ENCODE results near the gene PSMA5.
"Not testable (repeated sequence)": the region's sequence is repeated elsewhere in the genome, so short reads cannot be mapped to it uniquely, and the experiment has no call there.

Gene PSMA5

DNA sequence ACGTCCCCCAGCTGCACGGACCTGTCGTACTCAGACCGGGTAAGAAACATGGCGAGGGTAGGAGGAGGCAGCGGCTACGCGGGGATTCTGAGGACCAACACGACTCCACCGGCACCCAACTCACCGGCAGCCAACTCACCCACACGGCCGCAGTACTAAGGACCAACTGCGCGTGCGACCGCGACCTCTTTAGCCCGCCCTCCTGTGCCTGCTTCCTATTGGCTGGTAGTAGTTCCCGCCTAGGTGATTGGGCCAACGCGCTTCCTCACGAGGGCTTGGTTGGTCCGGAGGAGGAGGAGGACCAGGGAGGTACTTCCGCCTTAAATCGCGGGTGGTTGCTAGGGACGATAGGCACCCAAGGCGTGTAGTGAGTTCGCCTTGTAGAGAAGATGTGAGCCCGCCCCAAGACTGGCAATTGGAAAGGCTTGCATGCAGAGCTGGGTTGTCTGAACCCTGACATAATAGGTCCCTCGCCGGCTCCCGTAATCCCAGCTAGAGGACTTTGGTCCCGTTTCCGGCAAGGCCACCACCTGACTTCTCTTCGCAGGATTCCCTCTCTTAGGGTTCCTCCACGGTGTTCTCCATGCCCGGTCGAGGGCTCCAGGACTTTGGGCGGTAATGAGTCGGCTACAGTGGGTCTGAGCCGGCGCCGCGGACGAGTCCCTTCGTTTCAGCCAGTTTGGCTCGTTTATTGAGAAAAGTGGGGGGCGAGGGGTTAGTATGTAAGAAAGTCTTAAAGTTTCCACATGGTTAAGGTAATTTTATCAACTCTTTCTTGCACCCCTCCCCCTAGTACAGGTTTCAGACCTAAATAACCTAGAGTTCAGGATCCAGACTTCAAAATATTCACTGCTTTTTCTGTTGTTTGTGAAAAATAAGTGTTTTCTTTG lies at the start of gene PSMA5:
PSMA5 (minus strand) TSS at position 168 of the 890 bp plus-strand sequence; CDS start at position 50, 118 bp downstream.
- H3K4me3 ChIP-seq (ENCODE audit: low read depth, low read length): peak within 1 kb of the TSS; percentile 87

DNA sequence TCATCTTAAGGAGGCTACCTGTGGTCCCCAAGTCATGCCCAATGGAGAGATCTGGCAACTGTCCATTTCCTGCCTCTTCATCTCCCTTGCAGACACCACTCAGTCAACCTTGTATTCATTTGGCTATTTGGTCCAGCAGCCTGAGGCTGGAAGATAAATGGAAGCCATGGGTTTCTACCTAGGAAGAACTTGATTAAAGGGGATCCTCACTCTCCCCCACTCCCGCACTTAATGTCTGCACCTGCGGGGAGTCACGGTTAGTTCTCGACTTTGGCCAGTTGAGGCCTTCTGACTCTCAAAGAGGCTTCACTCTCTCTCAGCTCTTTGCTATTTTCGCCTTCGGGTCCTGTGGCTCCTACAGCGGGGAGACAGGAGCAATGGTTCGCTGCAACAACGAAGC lies 49.0 kb upstream of the PSMA5 start:
- H3K4me3 ChIP-seq (ENCODE audit: low read depth, low read length): no peak overlapping the region

DNA sequence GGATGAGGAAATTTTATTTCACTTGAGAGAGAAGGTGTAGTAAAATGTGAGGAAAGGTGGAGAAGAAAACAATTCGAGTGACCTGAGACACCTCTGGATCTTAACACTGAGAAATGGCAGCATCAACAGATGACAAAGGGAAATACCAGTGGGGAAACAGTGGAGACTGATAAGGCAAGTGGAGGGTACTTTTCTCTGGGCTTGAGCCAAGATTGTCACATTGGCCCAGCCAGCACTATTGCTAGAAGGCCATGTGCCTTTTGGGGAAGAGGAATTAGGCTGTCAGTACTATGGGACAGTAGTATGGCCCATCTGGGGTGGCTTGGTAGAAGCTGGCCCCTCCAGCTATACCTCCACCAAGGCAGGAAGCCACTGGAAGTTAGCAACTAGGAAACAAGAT lies 48.4 kb upstream of the PSMA5 start:
- H3K4me3 ChIP-seq (ENCODE audit: low read depth, low read length): no peak overlapping the region

- H3K4me3 ChIP-seq (ENCODE audit: low read depth, low read length): not testable (repeated sequence)
Observed at GRCh38 chr1:109473284-109474057, 47.2 kb upstream of the PSMA5 start.

DNA sequence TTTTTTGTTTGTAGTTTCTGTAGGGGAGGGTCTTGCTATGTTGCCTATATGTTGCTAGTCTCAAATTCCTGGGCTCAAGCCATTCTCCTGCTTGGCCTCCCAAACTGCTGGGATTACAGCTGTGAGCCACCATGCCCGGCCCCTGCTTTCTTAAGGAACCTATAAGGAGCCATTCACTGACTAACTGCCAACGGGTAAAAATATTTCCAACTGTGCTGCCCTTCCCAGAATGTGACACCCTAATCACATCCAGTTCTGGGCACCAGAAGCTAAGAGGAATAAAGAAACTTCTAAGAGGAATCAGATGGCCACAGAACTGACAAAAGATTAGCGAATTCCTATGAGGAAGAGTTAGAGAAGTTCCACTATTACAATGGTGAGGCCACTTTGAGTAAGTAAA lies 46.5 kb upstream of the PSMA5 start:
- no peak overlapping the region for H3K4me3 ChIP-seq (ENCODE audit: low read depth, low read length)

DNA sequence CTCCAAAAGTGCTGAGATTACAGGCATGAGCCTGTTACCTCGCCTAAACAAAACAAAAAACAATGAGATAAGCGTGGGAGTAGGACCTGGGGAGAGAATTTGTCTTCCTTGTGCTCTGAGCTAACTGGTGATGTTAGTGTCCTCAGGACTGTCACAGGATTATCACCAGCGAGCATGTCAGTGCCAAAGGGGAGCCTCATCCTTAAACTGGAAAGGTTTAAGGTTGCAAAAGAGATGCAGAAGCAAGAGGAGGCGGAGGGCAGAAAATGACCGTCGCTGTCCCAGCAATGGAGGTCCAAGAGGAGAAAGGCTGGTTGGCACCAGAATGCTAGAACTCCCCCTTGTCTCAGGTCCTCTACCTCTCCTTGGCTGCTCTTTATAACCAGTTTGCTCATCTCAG lies 44.0 kb upstream of the PSMA5 start:
- H3K4me3 ChIP-seq (ENCODE audit: low read depth, low read length): no peak overlapping the region

DNA sequence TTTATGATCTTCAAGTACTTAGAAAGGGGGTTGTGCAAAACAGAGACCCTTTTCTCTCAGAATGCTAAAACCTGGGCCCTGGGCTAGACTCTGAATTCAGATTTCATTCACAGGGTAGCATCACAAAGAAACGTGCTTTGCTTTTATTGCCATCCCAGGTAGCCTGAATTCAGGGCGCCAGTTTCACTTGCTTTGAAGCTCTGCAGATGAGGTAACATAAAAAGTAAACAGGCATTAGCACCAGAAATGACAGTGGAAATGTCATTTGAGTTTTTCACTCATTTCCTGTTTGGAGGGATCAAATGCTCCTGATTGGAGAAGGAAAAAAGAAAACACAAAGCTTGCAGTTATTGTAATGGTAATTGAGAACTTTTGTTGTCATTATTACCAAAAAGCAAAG lies 42.7 kb upstream of the PSMA5 start:
- H3K4me3 ChIP-seq (ENCODE audit: low read depth, low read length): no peak overlapping the region

DNA sequence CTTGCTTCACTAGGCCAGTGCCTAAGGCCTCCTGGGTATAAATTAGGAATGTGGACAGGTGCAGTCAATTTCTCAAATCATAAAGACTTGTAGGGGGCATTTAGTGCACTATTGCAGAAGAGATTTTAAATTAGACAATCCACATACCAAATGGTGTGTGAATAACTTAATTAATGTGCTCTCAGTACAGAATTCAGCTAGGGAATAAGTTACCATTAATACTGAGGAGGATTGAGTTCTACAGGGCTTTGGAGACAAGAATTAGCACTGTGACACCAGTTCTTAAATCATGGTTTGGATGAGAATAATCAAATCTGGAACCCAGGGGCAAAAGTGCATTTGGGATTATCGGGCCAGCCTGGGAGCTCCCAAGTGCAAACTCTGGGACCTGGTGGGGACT lies 41.8 kb upstream of the PSMA5 start:
- H3K4me3 ChIP-seq (ENCODE audit: low read depth, low read length): no peak overlapping the region

GRCh38 chr1:109467301-109467777 lies 41.1 kb upstream of the PSMA5 start:
- H3K4me3 ChIP-seq (ENCODE audit: low read depth, low read length): peak overlapping the region; percentile 21

GRCh38 chr1:109466452-109467300 lies 40.4 kb upstream of the PSMA5 start, which contains the start of gene SYPL2:
SYPL2 (plus strand) TSS chr1:109466546; CDS start chr1:109466844, 298 bp downstream.
- H3K4me3 ChIP-seq (ENCODE audit: low read depth, low read length): peak within 1 kb of the TSS; percentile 57

DNA sequence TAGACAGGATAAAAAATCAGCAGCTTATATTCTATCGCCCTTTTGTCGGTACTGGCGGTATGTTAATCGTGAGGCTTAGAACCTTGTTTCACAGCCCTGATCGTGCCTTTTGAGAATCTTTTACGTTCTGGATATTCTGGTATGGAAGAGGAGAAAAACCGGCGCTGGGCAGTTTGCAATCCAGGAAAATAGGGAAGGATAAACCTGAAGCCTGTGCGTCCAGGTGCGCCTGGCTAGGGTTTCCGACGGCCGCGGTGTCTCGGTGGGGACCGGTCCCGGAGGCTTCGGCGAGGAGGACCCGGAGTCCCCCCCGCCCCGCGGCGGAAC lies 39.8 kb upstream of the PSMA5 start:
- peak overlapping the region; percentile 57 for H3K4me3 ChIP-seq (ENCODE audit: low read depth, low read length)

DNA sequence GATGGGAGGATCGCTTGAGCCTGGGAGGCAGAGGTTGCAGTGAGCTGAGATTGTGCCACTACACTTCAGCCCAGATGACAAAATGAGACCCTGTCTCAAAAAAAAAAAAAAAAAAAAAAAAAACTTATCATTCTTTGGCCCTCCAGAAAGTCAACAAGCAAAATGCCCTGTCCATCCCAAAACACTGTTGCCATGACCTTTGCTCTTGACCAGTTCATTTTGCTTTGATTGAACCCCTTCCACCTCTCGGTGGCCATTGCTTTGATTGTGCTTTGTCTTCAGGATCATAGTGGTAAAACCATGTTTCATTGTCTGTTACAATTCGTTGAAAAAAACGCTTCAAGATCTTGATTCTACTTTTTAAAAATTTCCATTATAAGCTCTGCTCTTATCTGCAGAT lies 31.6 kb upstream of the PSMA5 start:
- no peak overlapping the region for H3K4me3 ChIP-seq (ENCODE audit: low read depth, low read length)

- H3K4me3 ChIP-seq (ENCODE audit: low read depth, low read length): no peak overlapping the region
Observed at GRCh38 chr1:109454497-109455133, 28.4 kb upstream of the PSMA5 start.

DNA sequence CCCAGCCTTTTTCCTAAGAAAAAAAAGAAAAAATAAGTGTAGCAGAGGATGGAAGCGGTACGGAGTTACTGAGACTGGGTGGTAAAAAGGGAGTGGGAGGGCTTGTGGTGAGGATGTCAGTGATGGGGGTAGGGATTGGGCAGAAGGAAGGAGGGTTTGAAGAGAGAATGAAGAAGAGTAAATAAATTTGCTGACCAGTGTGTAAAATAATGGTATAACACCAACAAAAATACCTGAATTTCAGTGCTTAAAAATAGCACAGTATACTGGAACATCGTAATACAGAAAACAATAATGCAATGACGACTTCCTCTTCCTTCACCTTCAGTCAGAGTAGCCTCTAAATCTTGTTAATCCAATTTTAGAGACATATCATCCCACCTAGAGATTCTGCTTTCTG lies 21.3 kb upstream of the PSMA5 start:
- H3K4me3 ChIP-seq (ENCODE audit: low read depth, low read length): no peak overlapping the region

DNA sequence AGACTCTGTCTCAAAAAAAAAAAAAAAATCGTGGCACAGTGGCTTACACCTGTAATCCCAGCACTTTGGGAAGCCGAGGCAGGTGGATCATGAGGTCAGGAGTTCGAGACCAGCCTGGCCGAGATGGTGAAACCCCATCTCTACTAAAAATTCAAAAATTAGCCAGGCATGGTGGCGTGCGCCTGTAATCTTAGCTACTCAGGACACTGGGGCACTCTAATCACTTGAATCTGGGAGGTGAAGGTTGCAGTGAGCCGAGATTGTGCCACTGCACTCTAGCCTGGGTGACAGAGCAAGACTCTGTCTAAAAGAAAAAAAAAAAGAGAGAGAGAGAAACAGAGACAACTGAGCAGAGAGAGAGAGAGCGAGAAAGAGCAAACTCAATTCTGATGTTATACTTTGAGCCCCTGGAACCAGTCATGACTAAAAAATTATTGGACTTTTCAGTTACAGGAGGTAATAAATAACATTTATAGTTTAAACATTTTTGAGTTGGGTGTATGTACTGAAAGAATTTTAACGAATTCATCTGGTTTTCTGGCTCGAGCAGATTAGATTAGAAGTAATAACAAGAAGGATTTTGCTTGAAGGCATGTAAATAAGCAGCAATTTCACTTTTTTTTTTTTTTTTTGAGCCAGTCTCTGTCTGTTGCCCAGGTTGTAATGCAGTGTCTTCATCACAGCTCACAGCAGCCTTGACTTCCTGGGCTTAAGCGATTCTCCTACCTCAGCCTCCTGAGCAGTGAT lies 19.9 kb upstream of the PSMA5 start:
- not testable (repeated sequence) for H3K4me3 ChIP-seq (ENCODE audit: low read depth, low read length)

GRCh38 chr1:109444346-109444745 lies 18.1 kb upstream of the PSMA5 start:
- H3K4me3 ChIP-seq (ENCODE audit: low read depth, low read length): no peak overlapping the region

DNA sequence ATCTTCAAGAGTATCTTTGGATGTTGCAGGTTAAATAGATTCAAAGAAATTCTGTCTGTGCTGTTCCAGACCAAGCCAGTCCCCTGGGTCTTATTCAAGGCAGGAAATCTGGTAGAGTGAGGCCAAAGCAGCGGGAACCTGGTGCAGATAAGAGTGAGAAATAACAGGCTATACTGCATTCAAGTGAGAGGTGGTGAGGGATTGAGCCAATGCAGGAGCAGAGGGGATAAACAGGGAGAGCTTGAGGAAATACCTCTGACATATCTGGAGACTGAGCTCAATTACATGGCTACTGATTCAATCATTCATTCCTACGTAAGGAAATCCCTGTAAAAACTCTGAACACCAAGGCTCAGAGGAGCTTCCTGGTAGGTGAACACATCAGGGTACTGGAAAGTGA lies 17.2 kb upstream of the PSMA5 start:
- H3K4me3 ChIP-seq (ENCODE audit: low read depth, low read length): no peak overlapping the region

DNA sequence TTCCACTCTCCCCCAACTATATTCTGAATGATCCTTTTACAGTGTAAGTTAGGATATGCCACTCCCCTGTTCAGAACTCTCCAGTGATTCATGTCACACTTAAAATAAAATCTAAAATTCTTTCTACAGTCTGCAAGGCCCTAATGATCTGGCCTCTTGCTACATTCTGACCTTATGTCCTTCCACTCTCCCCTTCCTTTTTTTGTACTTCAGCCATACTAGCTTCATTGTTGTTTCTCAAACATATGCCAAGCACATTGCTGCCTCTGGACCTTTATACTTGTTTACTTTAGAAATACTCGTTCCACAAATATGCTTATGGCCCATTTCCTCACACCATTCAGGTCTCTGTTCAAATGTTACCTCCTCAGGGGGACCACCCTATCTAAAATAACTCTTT lies 14.8 kb upstream of the PSMA5 start:
- no peak overlapping the region for H3K4me3 ChIP-seq (ENCODE audit: low read depth, low read length)

DNA sequence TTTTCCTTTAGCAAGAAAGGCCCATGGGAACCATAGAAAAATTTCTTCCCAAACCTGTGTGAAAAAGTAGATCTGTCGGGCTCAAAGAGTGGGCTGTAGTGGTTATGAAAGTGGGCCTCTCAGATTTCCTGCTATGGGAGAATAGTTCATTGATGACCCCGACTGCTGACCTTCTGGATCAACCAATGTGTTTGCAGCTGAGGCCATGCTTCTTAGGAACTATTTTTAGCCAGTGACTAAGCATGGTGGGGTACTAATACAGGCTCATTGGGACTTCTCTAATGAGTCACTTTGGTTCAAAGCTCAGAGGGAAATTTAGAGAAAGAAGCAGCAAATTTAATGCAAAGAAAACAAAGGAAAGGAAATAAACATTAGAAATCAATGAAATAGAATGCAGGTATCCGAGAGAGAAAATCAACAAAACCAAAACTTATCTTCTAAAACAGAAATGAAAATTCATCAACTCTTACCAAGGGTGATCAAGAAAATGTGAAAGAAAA lies 12.6 kb upstream of the PSMA5 start:
- no peak overlapping the region for H3K4me3 ChIP-seq (ENCODE audit: low read depth, low read length)

- no peak overlapping the region for H3K4me3 ChIP-seq (ENCODE audit: low read depth, low read length)
Observed at GRCh38 chr1:109434484-109434883, 8.2 kb upstream of the PSMA5 start.

All from iPS-11a (cell line).